ENCODE results near the gene CPSF4L.

DNA sequence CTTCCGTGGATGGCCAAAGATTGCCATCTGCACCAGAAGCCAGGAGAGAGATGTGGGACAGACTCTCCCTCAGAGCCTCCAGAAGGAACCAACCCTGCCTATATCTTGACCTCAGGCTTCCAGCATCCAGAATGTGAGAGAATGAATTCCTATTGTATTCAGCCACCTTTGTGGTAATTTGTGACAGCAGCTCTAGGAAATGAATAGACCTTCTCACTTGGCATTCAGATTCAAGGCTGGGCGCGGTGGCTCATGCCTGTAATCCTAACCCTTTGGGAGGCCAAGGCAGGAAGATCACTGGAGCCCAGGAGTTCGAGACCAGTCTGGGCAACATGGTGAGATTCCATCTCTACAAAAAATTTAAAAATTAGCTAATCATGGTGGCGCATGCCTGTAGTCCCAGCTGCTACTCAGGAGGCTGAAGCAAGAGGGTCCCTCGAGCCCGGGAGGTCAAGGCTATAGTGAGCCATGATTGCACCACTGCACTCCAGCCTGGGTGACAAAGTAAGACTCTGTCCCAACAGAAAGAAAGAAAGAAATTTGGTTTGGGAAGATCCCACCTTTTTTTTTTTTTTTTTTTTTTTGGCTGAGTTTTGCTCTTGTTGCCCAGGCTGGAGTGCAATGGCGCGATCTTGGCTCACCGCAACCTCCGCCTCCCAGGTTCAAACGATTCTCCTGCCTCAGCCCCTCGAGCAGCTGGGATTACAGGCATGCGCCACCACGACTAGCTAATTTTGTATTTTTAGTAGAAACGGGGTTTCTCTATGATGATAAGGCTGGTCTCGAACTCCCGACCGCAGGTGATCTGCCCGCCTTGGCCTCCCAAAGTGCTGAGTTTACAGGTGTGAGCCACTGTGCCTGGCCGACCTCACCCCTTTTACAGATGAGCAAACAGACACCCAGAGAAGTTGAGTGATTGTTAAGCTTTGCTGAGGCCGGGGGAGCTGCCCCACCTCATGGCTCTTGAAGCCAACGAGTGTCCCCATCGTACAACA is 4.3 kb upstream of the CPSF4L start:
- TF ChIP-seq, protein P1, sequence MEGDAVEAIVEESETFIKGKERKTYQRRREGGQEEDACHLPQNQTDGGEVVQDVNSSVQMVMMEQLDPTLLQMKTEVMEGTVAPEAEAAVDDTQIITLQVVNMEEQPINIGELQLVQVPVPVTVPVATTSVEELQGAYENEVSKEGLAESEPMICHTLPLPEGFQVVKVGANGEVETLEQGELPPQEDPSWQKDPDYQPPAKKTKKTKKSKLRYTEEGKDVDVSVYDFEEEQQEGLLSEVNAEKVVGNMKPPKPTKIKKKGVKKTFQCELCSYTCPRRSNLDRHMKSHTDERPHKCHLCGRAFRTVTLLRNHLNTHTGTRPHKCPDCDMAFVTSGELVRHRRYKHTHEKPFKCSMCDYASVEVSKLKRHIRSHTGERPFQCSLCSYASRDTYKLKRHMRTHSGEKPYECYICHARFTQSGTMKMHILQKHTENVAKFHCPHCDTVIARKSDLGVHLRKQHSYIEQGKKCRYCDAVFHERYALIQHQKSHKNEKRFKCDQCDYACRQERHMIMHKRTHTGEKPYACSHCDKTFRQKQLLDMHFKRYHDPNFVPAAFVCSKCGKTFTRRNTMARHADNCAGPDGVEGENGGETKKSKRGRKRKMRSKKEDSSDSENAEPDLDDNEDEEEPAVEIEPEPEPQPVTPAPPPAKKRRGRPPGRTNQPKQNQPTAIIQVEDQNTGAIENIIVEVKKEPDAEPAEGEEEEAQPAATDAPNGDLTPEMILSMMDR (IDR thresholded peaks at IDR 0.05): no peak
- TF ChIP-seq POLR2A (IDR thresholded peaks at IDR 0.05): no peak

All from right lobe of liver (tissue), 4 donors.